Keratinocyte (primary cell): Measurements from ENCODE around the gene SLC43A1.

ENCODE experiments used
- CTCF ChIP-seq, 3 experiments: IDR thresholded peaks in 1 of 3; conservative IDR thresholded peaks in 1 of 3; optimal IDR thresholded peaks in 1 of 3; 2 replicates in 2 of 3; 3 replicates in 1 of 3; pipeline versions ENCODE3 to v1.5.1; 2011; ENCODE audit warnings: low read length in 3 of 3, mild to moderate bottlenecking in 3 of 3, moderate library complexity in 2 of 3, control low read depth in 1 of 3, inconsistent platforms in 1 of 3; ENCODE audit not compliant: insufficient read depth in 2 of 3; ENCODE audit errors: extremely low read depth in 1 of 3
- EZH2 ChIP-seq: IDR thresholded peaks from one replicate; pipeline ENCODE4 v1.6.1; 2012; ENCODE audit warnings: inconsistent platforms, mild to moderate bottlenecking, low read length, moderate library complexity

GRCh38 chr11:57530596-57531507 is 15.3 kb upstream of the SLC43A1 start, which contains the start of gene TIMM10:
- TF ChIP-seq CTCF (optimal IDR thresholded peaks at IDR 0.05 in 1 of 3, IDR thresholded peaks at IDR 0.05 in 1 of 3, conservative IDR thresholded peaks at IDR 0.05 in 1 of 3; ENCODE audit: extremely low read depth in 1 of 3, insufficient read depth in 2 of 3, low read length in 3 of 3) (no peak), EZH2 (no peak)
